ENCODE data around the gene MUC12. TPM values are rescaled to one million over a fixed set of nuclear protein-coding genes. Genes with fewer than 3 reads are reported as not detected.

The MUC12 gene
- total and polyA plus RNA-seq, 2 of the 8 experiments (the other 6 are each of a cell fraction or from before 2014, with no cell fraction given): 7.7 to 16.2 TPM

DNA sequence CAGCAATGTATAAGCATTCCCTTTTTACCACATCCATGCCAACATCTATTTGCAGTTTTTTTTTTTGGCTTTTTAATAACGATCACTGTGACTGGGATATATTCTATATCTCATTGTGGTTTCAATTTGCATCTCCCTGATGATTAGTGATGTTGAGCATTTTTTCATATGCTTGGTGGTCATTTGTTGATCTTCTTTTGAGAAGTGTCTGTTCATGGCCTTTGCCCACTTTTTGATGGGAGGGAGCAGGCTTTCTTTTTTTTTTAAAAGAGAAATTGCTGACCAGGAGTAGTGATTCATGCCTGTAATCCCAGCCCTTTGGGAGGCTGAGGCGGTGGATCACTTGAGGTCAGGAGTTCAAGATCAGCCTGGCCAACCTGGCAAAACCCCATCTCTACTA, 54.5 kb downstream of the MUC12 start:
- 87% methylated on average over 2 of the region's 2 CpGs; no CpG with 5 or more reads in 1 of the 2 experiments for WGBS, 2 experiments (ENCODE audit: extremely low coverage in 1 of 2, insufficient coverage in 1 of 2, insufficient read length in 1 of 2, insufficient replicate concordance in 2 of 2, low coverage in 1 of 2, low lambda C conversion rate in 2 of 2, missing lambda C conversion rate in 1 of 2)
- Histone ChIP-seq H2BK15ac (ENCODE audit: low read length) (no peak overlapping the region), H3K27me3 (replicated peaks in 1 of 4; ENCODE audit: control insufficient read depth in 3 of 4, extremely low read depth in 1 of 4, insufficient read depth in 3 of 4, low read length in 3 of 4) (no peaks in the 10 kb centered on the region), H2BK20ac (ENCODE audit: low read length) (no peak overlapping the region), H3K27ac (ENCODE audit: low read depth, low read length) (no peak overlapping the region), H2AK5ac (ENCODE audit: low read depth, low read length) (no peak overlapping the region), H3K23ac (ENCODE audit: insufficient read length) (no peak overlapping the region), H2AFZ (ENCODE audit: low read length) (no peak overlapping the region), H4K91ac (replicated peaks; ENCODE audit: insufficient read length, low read length) (no peak overlapping the region), H3K9me3 (ENCODE audit: insufficient read depth in 2 of 2, low read depth in 1 of 2, low read length in 1 of 2) (no peaks in the 10 kb centered on the region), H3K4me2 (ENCODE audit: insufficient read depth in 1 of 2, low read depth in 2 of 2, low read length in 2 of 2) (no peak overlapping the region), H3K18ac (ENCODE audit: extremely low read depth, low read length) (no peak overlapping the region), H3K36me3 (ENCODE audit: control insufficient read depth in 2 of 4, insufficient read depth in 4 of 4, low read length in 3 of 4) (no peaks in the 10 kb centered on the region), H2BK120ac (replicated peaks; ENCODE audit: low read depth, low read length) (no peak overlapping the region), H3K79me2 (ENCODE audit: control insufficient read depth in 1 of 2, insufficient read depth in 2 of 2, low read length in 2 of 2) (no peaks in the 10 kb centered on the region), H3K4me3 (ENCODE audit: extremely low read depth in 1 of 4, insufficient read depth in 2 of 4, low read depth in 3 of 4, low read length in 4 of 4) (no peak overlapping the region), H3K79me1 (ENCODE audit: low read depth, low read length) (no peaks in the 10 kb centered on the region), H4K5ac (ENCODE audit: insufficient read length, low read depth, low read length) (no peak overlapping the region), H3K23me2 (ENCODE audit: low read depth, low read length) (no peaks in the 10 kb centered on the region), H3K56ac (replicated peaks; ENCODE audit: insufficient read length, low read depth, low read length) (no peak overlapping the region), H3K4ac (replicated peaks; ENCODE audit: insufficient read length, low read depth, low read length) (no peak overlapping the region), H3K14ac (ENCODE audit: insufficient read length) (no peak overlapping the region), H4K8ac (ENCODE audit: extremely low read depth, insufficient read depth, low read length) (no peak overlapping the region), H2BK12ac (ENCODE audit: low read depth, low read length) (no peak overlapping the region), H4K20me1 (replicated peaks in 1 of 2; ENCODE audit: control insufficient read depth in 1 of 2, insufficient read depth in 2 of 2, low read length in 2 of 2) (no peaks in the 10 kb centered on the region), H3K4me1 (replicated peaks in 1 of 4; ENCODE audit: control insufficient read depth in 3 of 4, insufficient read depth in 4 of 4, low read length in 3 of 4) (peaks cover 2 to 3% (median 3%) of the 10 kb centered on the region in 4 experiments; a peak in 6 of 7 replicates), H2BK5ac (ENCODE audit: low read depth, low read length) (no peak overlapping the region), H3K9ac (replicated peaks in 1 of 4; ENCODE audit: extremely low read depth in 1 of 4, low read depth in 3 of 4, low read length in 3 of 4) (no peak overlapping the region)
- FAIRE-seq: no peak
- no peak for DNase-seq (ENCODE audit: low read depth in 1 of 2, low spot score in 2 of 2)
- ChIA-PET CTCF (ENCODE audit: partially characterized antibody) (no interaction called here), POLR2A (ENCODE audit: partially characterized antibody) (no interaction called here)
- TF ChIP-seq SP4 (IDR thresholded peaks at IDR 0.05; ENCODE audit: low read length) (no peak), BRCA1 (IDR thresholded peaks at IDR 0.05; ENCODE audit: low read depth, low read length) (no peak), NANOG (IDR thresholded peaks at IDR 0.05; ENCODE audit: insufficient read depth, low read depth, low read length, poor library complexity, severe bottlenecking) (no peak), GTF2F1 (IDR thresholded peaks at IDR 0.05; ENCODE audit: borderline replicate concordance, low read depth, low read length) (no peak), CBX8 (IDR thresholded peaks at IDR 0.05; ENCODE audit: borderline replicate concordance, low read depth, low read length) (no peak), EZH2 (IDR thresholded peaks at IDR 0.05; ENCODE audit: low read depth, low read length, severe bottlenecking) (no peak), CREB1 (IDR thresholded peaks at IDR 0.05) (no peak)
